Common myeloid progenitor, CD34-positive (primary cell): ENCODE results near the gene PEDS1.

ENCODE experiments used
- CTCF ChIA-PET: fragments of 350-600 bp; sonication (Branson Sonifier 250); formaldehyde crosslinking; loops from one replicate; lab custom pipeline; 2021; ENCODE audit warnings: antibody characterized with exemption; lab: Charles Lee
- POLR2A ChIA-PET: fragments of 350-600 bp; sonication (Branson Sonifier 250); formaldehyde crosslinking; loops from one replicate; lab custom pipeline; 2021; ENCODE audit warnings: antibody characterized with exemption; lab: Charles Lee
- DNase-seq, 3 donors: peaks; one replicate each; pipeline versions ENCODE4 v3.0.0 to v3.0.0-alpha.2; 2013
- H3K27ac ChIP-seq, 2 experiments: 1 replicate in 1 of 2; 2 replicates in 1 of 2; pipeline ENCODE4 v1.7.0; 2013; ENCODE audit warnings: inconsistent platforms in 2 of 2, low read length in 2 of 2, mild to moderate bottlenecking in 2 of 2, low read depth in 1 of 2, moderate library complexity in 1 of 2; ENCODE audit not compliant: severe bottlenecking in 2 of 2, insufficient read depth in 1 of 2, poor library complexity in 1 of 2
- H3K27me3 ChIP-seq, 5 experiments: replicated peaks in 2 of 5; 1 replicate in 3 of 5; 2 replicates in 2 of 5; pipeline versions ENCODE4 v1.6.1 to v1.7.0; 2013; ENCODE audit warnings: low read length in 4 of 5, mild to moderate bottlenecking in 2 of 5, moderate library complexity in 2 of 5, inconsistent platforms in 1 of 5; ENCODE audit not compliant: insufficient read depth in 5 of 5, control insufficient read depth in 4 of 5
- H3K36me3 ChIP-seq, 4 experiments: 1 replicate in 2 of 4; 2 replicates in 2 of 4; pipeline versions ENCODE4 v1.6.1 to v1.7.0; 2013; ENCODE audit warnings: low read length in 3 of 4, control low read depth in 1 of 4, mild to moderate bottlenecking in 1 of 4; ENCODE audit not compliant: control insufficient read depth in 4 of 4, insufficient read depth in 4 of 4
- H3K4me1 ChIP-seq, 4 experiments: 1 replicate in 3 of 4; 2 replicates in 1 of 4; pipeline versions ENCODE4 v1.6.1 to v1.7.1; 2013; ENCODE audit warnings: low read length in 3 of 4, mild to moderate bottlenecking in 3 of 4, control low read depth in 1 of 4, inconsistent platforms in 1 of 4, moderate library complexity in 1 of 4; ENCODE audit not compliant: control insufficient read depth in 4 of 4, insufficient read depth in 4 of 4; ENCODE audit errors: control extremely low read depth in 1 of 4
- H3K4me3 ChIP-seq, 7 experiments: 1 replicate in 4 of 7; 2 replicates in 3 of 7; pipeline versions ENCODE4 v1.5.1 to v1.7.0; 2013; ENCODE audit warnings: mild to moderate bottlenecking in 7 of 7, low read length in 6 of 7, moderate library complexity in 6 of 7, inconsistent platforms in 2 of 7, low read depth in 2 of 7, control low read depth in 1 of 7; ENCODE audit not compliant: insufficient read depth in 4 of 7, control insufficient read depth in 1 of 7; ENCODE audit errors: extremely low read depth in 1 of 7
- H3K9me3 ChIP-seq, 5 experiments: 1 replicate in 4 of 5; 2 replicates in 1 of 5; pipeline versions ENCODE4 v1.6.1 to v1.7.1; 2013; ENCODE audit warnings: low read length in 4 of 5, mild to moderate bottlenecking in 2 of 5, inconsistent platforms in 1 of 5, low read depth in 1 of 5, moderate library complexity in 1 of 5; ENCODE audit not compliant: control insufficient read depth in 4 of 5, insufficient read depth in 2 of 5; ENCODE audit errors: control extremely low read depth in 1 of 5
- WGBS: methylation state at CpG from one replicate; pipeline ENCODE4 v1.1.5; 2013; ENCODE audit not compliant: insufficient coverage; 5-methylcytosine and 5-hydroxymethylcytosine counted together

PEDS1 gene

GRCh38 chr20:50129662-50130355, 23.7 kb downstream of the PEDS1 start:
- H3K4me1 ChIP-seq: no peaks in the 10 kb centered on the region
- ChIA-PET CTCF (interaction anchor here (1.4 to 2.0 kb wide), 3 partner anchors 9 to 48 kb away, joined by 5 to 7 read pairs (median 5); no protein-coding TSS in a partner anchor), POLR2A (no interaction called here)
- no peak overlapping the region for H3K4me3 ChIP-seq
- H3K9me3 ChIP-seq: no peaks in the 10 kb centered on the region
- no peak overlapping the region for H3K27ac ChIP-seq
- H3K27me3 ChIP-seq: no peaks in the 10 kb centered on the region
- H3K36me3 ChIP-seq: peaks cover 18 to 82% (median 56%) of the 10 kb centered on the region in 4 experiments
- WGBS: 99% methylated on average over 10 of the region's 13 CpGs
- DNase-seq: no peak

- ChIA-PET CTCF (interaction anchor here (0.9 to 13.8 kb wide), 5 partner anchors 8 to 49 kb away, joined by 3 to 335 read pairs (median 5); partner anchors contain the start of gene PEDS1), POLR2A (interaction anchor here (0.6 kb wide), 1 partner anchor 16 kb away, joined by 3 read pairs; no protein-coding TSS in a partner anchor)
- no peak for DNase-seq
- H3K4me1 ChIP-seq: no peaks in the 10 kb centered on the region
- no peaks in the 10 kb centered on the region for H3K9me3 ChIP-seq
- 95% methylated on average over 8 of the region's 8 CpGs for WGBS
- no peaks in the 10 kb centered on the region for H3K27me3 ChIP-seq
- H3K27ac ChIP-seq: no peak overlapping the region
- H3K36me3 ChIP-seq: peaks cover 19 to 84% (median 62%) of the 10 kb centered on the region in 4 experiments
- H3K4me3 ChIP-seq: no peak overlapping the region
Measured at GRCh38 chr20:50128520-50128905, 25.0 kb downstream of the PEDS1 start.

- Histone ChIP-seq H3K27me3 (no peaks in the 10 kb centered on the region), H3K36me3 (peaks cover 19 to 80% (median 60%) of the 10 kb centered on the region in 4 experiments), H3K4me1 (no peaks in the 10 kb centered on the region), H3K9me3 (no peaks in the 10 kb centered on the region), H3K27ac (no peak overlapping the region), H3K4me3 (no peak overlapping the region)
- no peak for DNase-seq
- ChIA-PET POLR2A (interaction anchor here (0.6 kb wide), 2 partner anchors 16 to 412 kb away, joined by 3 read pairs; no protein-coding TSS in a partner anchor), CTCF (interaction anchor here (0.9 to 13.8 kb wide), 6 partner anchors 7 to 337 kb away, joined by 3 to 335 read pairs (median 6); partner anchors contain the start of gene PEDS1)
- WGBS: 97% methylated on average over 23 of the region's 28 CpGs
Measured at GRCh38 chr20:50127587-50128519, 25.7 kb downstream of the PEDS1 start.

GRCh38 chr20:50126662-50127061, 26.9 kb downstream of the PEDS1 start:
- no peaks in the 10 kb centered on the region for H3K4me1 ChIP-seq
- no peak overlapping the region for H3K4me3 ChIP-seq
- H3K27ac ChIP-seq: no peak overlapping the region
- no peak for DNase-seq
- H3K36me3 ChIP-seq: peaks cover 16 to 71% (median 55%) of the 10 kb centered on the region in 4 experiments
- 85% methylated on average over 4 of the region's 4 CpGs for WGBS
- H3K9me3 ChIP-seq: no peaks in the 10 kb centered on the region
- H3K27me3 ChIP-seq: no peaks in the 10 kb centered on the region
- CTCF ChIA-PET: interaction anchor here (1.0 to 13.8 kb wide), 7 partner anchors 8 to 338 kb away, joined by 3 to 335 read pairs (median 4); no protein-coding TSS in a partner anchor
- POLR2A ChIA-PET: no interaction called here

- Histone ChIP-seq H3K4me1 (peaks cover 0 to 5% (median 4%) of the 10 kb centered on the region in 4 experiments), H3K9me3 (no peaks in the 10 kb centered on the region), H3K36me3 (peaks cover 11 to 61% (median 49%) of the 10 kb centered on the region in 4 experiments), H3K27ac (no peak overlapping the region), H3K27me3 (no peaks in the 10 kb centered on the region), H3K4me3 (no peak overlapping the region)
- no peak for DNase-seq
- ChIA-PET POLR2A (interaction anchor here (0.6 kb wide), 1 partner anchor 14 kb away, joined by 4 read pairs; no protein-coding TSS in a partner anchor), CTCF (interaction anchor here (0.7 to 13.8 kb wide), 5 partner anchors 13 to 450 kb away, joined by 3 to 335 read pairs (median 4); no protein-coding TSS in a partner anchor)
- WGBS: 95% methylated on average over 3 of the region's 3 CpGs
Measured at GRCh38 chr20:50125279-50125678, 28.2 kb downstream of the PEDS1 start.

GRCh38 chr20:50124496-50124895, 29.0 kb downstream of the PEDS1 start:
- Histone ChIP-seq H3K9me3 (no peaks in the 10 kb centered on the region), H3K27me3 (no peaks in the 10 kb centered on the region), H3K36me3 (peaks cover 8 to 54% (median 43%) of the 10 kb centered on the region in 4 experiments), H3K4me3 (no peak overlapping the region), H3K27ac (no peak overlapping the region), H3K4me1 (peaks cover 0 to 8% (median 5%) of the 10 kb centered on the region in 4 experiments)
- CTCF ChIA-PET: interaction anchor here (0.7 to 13.8 kb wide), 6 partner anchors 10 to 451 kb away, joined by 3 to 335 read pairs (median 24); no protein-coding TSS in a partner anchor
- DNase-seq: no peak
- WGBS: 97% methylated on average over 9 of the region's 9 CpGs
- POLR2A ChIA-PET: interaction anchor here (0.6 to 1.4 kb wide), 2 partner anchors 9 to 15 kb away, joined by 3 to 4 read pairs; no protein-coding TSS in a partner anchor
